Loucy (cell line): ENCODE data around the gene SUCNR1.

Experiments
- CTCF ChIP-seq: fragments of 200-600 bp; sonication (generic); conservative IDR thresholded peaks from 2 replicates; pipeline ENCODE4 v1.5.1; 2014; ENCODE audit warnings: mild to moderate bottlenecking, antibody characterized with exemption, low read length
- EZH2phosphoT487 ChIP-seq: fragments of 200-600 bp; IDR thresholded peaks from 2 replicates; pipeline ENCODE4 v1.6.1; 2018; ENCODE audit warnings: antibody characterized with exemption, mild to moderate bottlenecking, moderate library complexity, borderline replicate concordance

- TF ChIP-seq CTCF (no peak), EZH2phosphoT487 (no peak)
Observed at GRCh38 chr3:151875759-151876158, 2.3 kb downstream of the SUCNR1 start.
